Measurements from ENCODE around the gene TRIM62.
"Not testable (repeated sequence)": the region's sequence is repeated elsewhere in the genome, so short reads cannot be mapped to it uniquely, and the experiment has no call there.

TRIM62 gene

GRCh38 chr1:33157131-33157530, 24.7 kb downstream of the TRIM62 start:
- DNase-seq: no peak

GRCh38 chr1:33155877-33156538, 25.8 kb downstream of the TRIM62 start:
- DNase-seq: no peak

DNA sequence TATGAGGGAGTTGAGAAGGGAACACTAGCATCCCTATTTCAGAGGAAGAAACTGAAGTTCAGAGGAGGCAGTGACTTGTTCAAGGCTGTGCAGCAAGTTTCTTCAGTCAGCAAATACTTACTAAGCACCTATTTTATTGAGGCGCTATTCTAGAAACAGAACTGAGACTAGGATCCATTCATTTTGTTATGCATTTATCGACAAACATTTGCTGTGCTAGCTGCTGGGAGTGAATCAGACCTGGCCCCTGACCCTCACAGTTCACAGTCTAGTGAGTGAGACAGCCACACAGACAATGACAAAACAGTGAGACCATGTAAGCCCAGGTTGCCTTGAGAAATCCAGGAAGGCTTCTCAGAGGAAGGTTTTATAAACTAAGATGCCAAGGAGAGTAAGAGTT, 28.2 kb downstream of the TRIM62 start:
- no peak for DNase-seq

- DNase-seq: no peak
Measured at GRCh38 chr1:33152685-33153432, 29.0 kb downstream of the TRIM62 start.

- no peak for DNase-seq
Measured at GRCh38 chr1:33151116-33151515, 30.7 kb downstream of the TRIM62 start.

- DNase-seq: no peak
Measured at GRCh38 chr1:33150522-33150921, 31.3 kb downstream of the TRIM62 start.

- no peak for DNase-seq
Measured at GRCh38 chr1:33149453-33150190, 32.2 kb downstream of the TRIM62 start.

DNA sequence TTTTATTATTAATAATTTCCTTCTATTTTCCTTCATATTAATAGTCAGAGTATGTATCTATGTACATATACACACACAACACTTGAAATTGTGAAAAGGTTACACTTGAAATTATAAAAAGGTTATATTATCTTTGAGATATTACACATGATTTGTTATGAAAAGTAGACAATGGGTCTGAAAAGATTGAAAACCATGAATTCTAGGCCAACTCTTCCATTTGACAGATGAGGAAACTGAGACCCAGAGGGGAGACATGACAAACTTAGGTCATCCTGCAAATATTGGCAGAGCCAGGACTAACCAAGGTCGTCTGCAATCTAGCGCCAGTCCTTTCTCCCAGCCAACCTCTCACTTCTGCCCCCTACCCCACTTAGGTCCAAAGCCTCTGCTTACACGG, 33.2 kb downstream of the TRIM62 start:
- DNase-seq: no peak

- DNase-seq: peak; percentile 38
Measured at GRCh38 chr1:33147997-33148314, 33.9 kb downstream of the TRIM62 start.

DNA sequence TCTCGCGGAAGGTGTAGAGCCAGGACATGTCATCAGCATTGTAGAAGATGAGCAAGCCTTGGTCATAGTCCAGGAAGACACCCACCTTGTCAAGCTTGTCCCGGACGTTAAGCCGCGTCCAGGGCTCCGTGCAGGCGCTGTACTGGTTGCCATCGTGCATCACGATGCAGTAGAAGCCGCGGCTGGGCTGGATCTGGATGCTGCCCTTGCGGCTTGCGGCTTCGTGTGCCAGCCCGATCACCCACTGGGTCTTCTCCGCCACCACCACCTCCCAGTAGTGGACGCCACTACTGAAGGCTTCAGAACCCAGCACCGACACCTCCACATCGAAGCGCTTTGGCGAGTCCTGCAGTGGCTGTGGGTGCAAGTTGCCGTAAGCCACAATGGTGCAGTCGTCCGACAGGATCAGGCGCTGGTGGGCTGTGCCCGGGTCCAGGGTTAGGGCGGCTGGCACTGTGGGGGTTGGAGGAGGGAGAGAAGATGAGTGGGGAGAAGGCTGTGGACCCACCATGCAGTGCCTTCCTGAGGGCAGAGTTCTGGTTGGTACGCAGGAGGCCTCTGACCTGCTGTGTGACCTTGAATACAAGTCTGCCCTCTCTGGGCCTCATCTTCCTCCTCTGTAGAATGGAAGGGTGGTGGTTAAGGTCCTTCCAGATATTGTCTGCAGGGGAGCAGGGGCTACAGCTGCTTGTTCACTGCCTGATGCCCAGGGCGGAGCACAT, 34.4 kb downstream of the TRIM62 start:
- no peak for DNase-seq

- no peak for DNase-seq
Measured at GRCh38 chr1:33146003-33146402, 35.8 kb downstream of the TRIM62 start.

DNA sequence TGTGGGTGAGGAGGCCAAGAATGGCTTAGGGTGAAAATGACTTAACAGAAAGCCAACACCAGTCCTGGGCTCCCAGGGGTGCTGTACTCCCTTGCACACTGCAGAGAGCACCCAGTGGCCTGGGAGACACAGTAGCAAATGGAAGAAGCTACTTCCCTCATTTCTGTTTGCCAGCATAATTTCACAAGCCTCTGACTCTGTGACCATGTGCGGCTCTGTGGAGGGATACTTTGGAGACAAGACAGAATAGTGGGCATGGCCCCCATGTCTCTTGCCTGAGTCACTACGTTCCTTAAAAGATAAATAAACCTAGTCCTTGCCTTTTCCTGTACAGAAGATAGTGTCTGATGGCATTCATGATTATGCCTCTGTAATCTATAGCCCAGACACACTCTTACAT, 38.1 kb downstream of the TRIM62 start:
- DNase-seq: no peak

DNA sequence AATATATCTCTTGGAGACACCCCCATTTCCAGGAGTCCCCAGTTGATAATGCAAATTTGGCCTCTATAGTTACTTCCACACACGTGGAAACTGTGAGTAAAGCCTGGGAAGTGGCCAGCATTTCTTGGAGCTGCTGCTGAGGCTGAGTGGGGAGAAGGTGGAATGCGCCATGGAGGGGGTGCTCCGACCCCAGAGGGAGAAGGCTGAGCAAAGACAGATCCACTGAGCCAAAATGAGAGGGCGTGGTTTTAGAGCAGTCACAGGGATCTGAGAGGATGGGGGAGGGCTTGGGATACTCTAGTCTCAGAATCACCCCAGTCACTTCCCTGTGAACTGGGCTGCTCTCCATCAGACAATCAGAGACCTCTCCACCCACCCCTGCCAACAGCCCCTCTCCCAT, 38.7 kb downstream of the TRIM62 start:
- no peak for DNase-seq

GRCh38 chr1:33142483-33143064, 39.3 kb downstream of the TRIM62 start:
- no peak for DNase-seq

DNA sequence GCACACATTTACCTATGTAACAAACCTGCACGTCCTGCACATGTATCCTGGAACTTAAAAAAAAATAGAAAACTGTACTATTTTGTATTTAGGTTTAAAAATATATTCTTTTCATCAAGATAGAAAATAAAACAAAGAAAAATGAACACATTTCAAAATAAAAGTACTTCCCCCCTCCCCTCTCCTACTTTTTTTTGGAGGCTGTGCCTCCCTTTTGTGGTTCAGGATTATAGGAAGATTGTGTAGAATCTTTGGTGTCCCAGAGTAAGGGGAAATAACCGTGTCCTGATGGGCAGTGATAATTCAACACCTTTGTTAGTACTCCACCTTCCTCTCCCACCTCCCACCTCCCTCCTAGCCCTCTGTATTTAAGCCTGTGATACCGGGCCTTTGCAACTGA, 40.1 kb downstream of the TRIM62 start:
- DNase-seq: no peak

DNA sequence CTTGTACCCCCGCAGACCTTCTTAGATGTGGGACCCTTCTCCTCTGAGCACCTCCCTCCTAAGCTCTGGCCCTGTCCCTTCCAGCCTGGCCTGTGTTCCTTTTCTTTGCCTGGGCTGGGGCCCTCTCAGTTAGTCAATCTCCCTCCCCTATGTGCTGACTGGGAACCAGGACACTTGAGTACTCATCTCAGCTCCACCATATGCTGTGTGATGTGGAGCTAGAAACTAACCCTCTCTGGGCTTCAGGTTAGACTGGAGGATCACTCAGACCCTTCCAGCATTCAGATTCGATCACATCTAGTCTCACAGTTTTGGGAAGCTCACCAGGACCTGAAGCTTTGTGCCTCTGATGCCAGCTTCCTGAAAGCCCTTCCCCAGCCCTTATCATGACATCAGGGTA, 40.6 kb downstream of the TRIM62 start:
- no peak for DNase-seq

- DNase-seq: no peak
Measured at GRCh38 chr1:33140153-33141149, 41.4 kb downstream of the TRIM62 start.

GRCh38 chr1:33137800-33138199, 44.0 kb downstream of the TRIM62 start:
- no peak for DNase-seq

DNA sequence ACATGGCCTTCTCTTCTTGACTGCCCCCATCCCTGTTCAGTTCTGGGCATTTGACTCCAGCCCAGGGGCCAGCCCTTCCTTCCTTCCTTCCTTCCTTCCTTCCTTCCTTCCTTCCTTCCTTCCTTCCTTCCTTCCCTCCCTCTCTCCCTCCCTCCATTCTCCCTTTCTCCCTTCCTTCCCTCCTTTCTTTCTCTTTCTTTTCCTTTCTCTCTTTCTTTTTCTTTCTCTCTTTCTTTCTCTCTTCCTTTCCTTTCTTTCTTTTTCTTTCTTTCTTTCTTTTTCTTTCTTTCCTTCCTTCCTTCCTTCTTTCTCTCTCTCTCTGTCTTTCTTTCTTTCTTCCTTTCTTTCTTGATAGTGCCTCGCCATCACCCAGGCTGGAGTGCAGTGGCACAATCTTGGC, 45.8 kb downstream of the TRIM62 start:
- DNase-seq: not testable (repeated sequence)

GRCh38 chr1:33133478-33134105, 48.3 kb downstream of the TRIM62 start:
- no peak for DNase-seq

DNA sequence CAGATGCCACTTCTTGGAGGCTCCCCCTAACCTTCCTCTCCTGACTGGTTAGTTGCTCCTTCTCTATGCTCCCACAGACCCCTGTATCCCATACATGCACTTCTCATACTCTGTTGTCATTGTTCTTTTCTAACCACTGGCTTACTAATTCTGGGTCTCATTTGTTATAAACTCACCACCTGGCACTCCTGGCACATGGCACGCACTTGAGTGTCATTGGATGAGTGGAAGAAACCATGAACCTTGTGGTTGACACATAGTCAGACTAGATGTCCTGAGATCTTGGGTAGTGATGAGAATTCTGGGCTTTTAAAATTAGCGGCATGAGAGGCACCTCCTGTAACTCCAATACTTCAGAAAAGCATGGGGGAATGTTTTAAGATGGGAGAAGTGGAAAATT, 49.3 kb downstream of the TRIM62 start:
- DNase-seq: no peak
